Ishikawa (cell line): ENCODE data around the gene TMSB15B.
"Not testable (repeated sequence)": the region's sequence is repeated elsewhere in the genome, so short reads cannot be mapped to it uniquely, and the experiment has no call there.

Experiments used
- CEBPB ChIP-seq: IDR thresholded peaks from 2 replicates; pipeline ENCODE4 v1.6.1; 2012
- CREB1 ChIP-seq: IDR thresholded peaks from 2 replicates; pipeline ENCODE4 v1.6.1; 2012; ENCODE audit warnings: low read depth
- EGR1 ChIP-seq: IDR thresholded peaks from 2 replicates; pipeline ENCODE4 v1.6.1; 2012
- EP300 ChIP-seq: IDR thresholded peaks from 2 replicates; pipeline ENCODE4 v1.6.1; 2012; ENCODE audit warnings: borderline replicate concordance
- FOXM1 ChIP-seq: IDR thresholded peaks from 2 replicates; pipeline ENCODE4 v1.6.1; 2012; ENCODE audit warnings: low read depth, borderline replicate concordance
- NFIC ChIP-seq: IDR thresholded peaks from 2 replicates; pipeline ENCODE4 v1.6.1; 2012
- RAD21 ChIP-seq: IDR thresholded peaks from 2 replicates; pipeline ENCODE4 v1.6.1; 2012; ENCODE audit warnings: low read depth
- TAF1 ChIP-seq: IDR thresholded peaks from 2 replicates; pipeline ENCODE4 v1.6.1; 2012; ENCODE audit warnings: low read depth, mild to moderate bottlenecking
- TCF12 ChIP-seq: IDR thresholded peaks from 2 replicates; pipeline ENCODE4 v1.6.1; 2012; ENCODE audit warnings: low read depth
- TEAD4 ChIP-seq: IDR thresholded peaks from 2 replicates; pipeline ENCODE4 v1.6.1; 2012
- YY1 ChIP-seq: IDR thresholded peaks from 2 replicates; pipeline ENCODE4 v1.6.1; 2012; ENCODE audit warnings: low read depth
- ZBTB7A ChIP-seq: IDR thresholded peaks from 2 replicates; pipeline ENCODE4 v1.6.1; 2012; ENCODE audit warnings: low read depth
- TF ChIP-seq, protein P1 (sequence below): IDR thresholded peaks from 2 replicates; pipeline ENCODE4 v1.6.1; 2012
- TF ChIP-seq, protein P2 (sequence below): IDR thresholded peaks from 2 replicates; pipeline ENCODE4 v1.6.1; 2012; ENCODE audit warnings: low read depth, mild to moderate bottlenecking
- TF ChIP-seq, protein P3 (sequence below): IDR thresholded peaks from 2 replicates; pipeline ENCODE4 v1.6.1; 2012

TMSB15B gene

DNA sequence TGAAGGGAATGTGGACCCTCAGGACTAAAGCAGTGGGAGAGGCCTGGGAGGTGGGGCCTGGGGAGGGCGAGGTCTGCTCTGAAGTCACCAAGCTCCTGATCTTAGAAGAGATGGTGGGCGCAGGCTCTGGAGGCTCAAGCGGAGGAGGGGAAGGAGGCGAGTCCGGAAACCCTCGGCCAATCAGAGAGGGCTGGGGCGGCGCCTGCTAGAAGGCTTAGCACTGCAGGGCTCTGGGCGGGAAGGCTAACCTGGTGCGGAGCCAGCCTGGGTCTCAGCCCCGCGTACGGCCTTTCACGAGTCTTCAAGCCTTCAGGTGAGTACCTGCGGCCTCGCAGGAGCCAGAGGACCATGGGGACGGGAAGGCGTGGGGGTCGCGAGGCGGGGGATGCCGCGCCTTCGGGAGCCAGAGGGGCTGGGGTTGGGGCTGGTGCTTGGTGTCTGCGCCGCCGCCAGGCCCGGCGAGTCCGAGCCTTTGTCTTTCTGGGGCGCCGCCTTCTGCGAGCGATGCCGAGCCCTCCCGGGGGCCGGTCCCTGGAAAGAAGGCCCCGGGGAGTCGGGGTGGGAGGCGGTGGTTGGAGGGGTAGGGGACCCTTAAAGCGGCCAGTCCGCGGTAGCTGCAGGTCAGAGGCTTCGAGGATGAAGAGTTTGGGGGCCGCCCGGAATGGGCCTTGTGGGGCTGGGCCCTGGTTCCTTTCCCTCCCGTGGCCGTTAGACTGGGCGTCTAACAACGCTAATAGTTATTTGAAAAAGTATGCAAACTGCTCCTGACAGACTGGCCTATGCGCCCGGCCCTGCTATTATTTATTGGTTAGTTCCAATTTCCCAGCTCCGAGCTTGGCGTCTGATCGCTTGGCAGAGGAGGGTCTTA is at the start of gene TMSB15B:
TMSB15B (plus strand) TSS at position 217 of the 868 bp plus-strand sequence.
- not testable (repeated sequence) for TF ChIP-seq TAF1, EP300
- TF ChIP-seq, protein P1, sequence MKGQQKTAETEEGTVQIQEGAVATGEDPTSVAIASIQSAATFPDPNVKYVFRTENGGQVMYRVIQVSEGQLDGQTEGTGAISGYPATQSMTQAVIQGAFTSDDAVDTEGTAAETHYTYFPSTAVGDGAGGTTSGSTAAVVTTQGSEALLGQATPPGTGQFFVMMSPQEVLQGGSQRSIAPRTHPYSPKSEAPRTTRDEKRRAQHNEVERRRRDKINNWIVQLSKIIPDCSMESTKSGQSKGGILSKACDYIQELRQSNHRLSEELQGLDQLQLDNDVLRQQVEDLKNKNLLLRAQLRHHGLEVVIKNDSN: not testable (repeated sequence)

DNA sequence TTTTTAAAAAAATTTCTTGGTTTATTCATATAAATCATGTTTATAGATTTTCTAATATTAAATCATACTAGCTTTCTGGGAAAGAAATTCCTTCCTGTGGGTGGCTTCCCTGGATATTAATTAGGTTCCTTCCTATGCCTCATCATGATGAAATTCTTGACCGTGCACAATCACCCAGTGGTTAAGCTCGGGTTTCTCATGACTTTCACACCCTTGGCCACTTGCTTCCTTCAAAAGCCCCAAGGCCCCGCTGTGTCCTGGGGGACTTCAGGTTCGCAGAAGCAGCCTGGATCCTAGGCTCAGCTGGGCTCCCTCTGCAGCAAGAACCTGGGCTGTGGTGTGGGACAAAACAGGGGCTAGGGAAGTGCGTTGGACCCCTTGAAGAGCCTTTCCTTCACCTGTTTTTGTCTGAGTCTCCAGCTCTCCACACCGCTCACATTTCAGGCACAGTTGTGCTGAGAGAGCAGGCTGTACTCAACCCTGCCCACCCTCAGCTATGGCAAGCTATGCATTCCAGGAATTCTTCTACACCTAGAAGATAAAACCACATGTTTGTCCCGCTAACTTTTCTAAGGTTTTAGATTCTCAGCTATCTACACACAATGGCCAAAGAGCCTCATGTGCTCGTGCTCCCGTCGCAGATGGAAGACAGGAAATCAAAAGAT is 48.9 kb upstream of the TMSB15B start:
- TF ChIP-seq EGR1 (no peak), NFIC (no peak), EP300 (no peak), TEAD4 (no peak), CEBPB (no peak), CREB1 (no peak), FOXM1 (no peak), TAF1 (no peak), TCF12 (no peak), ZBTB7A (no peak), RAD21 (no peak), YY1 (no peak)
- TF ChIP-seq, protein P1: no peak
- TF ChIP-seq, protein P2, sequence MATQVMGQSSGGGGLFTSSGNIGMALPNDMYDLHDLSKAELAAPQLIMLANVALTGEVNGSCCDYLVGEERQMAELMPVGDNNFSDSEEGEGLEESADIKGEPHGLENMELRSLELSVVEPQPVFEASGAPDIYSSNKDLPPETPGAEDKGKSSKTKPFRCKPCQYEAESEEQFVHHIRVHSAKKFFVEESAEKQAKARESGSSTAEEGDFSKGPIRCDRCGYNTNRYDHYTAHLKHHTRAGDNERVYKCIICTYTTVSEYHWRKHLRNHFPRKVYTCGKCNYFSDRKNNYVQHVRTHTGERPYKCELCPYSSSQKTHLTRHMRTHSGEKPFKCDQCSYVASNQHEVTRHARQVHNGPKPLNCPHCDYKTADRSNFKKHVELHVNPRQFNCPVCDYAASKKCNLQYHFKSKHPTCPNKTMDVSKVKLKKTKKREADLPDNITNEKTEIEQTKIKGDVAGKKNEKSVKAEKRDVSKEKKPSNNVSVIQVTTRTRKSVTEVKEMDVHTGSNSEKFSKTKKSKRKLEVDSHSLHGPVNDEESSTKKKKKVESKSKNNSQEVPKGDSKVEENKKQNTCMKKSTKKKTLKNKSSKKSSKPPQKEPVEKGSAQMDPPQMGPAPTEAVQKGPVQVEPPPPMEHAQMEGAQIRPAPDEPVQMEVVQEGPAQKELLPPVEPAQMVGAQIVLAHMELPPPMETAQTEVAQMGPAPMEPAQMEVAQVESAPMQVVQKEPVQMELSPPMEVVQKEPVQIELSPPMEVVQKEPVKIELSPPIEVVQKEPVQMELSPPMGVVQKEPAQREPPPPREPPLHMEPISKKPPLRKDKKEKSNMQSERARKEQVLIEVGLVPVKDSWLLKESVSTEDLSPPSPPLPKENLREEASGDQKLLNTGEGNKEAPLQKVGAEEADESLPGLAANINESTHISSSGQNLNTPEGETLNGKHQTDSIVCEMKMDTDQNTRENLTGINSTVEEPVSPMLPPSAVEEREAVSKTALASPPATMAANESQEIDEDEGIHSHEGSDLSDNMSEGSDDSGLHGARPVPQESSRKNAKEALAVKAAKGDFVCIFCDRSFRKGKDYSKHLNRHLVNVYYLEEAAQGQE: no peak
- TF ChIP-seq, protein P3, sequence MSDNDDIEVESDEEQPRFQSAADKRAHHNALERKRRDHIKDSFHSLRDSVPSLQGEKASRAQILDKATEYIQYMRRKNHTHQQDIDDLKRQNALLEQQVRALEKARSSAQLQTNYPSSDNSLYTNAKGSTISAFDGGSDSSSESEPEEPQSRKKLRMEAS: no peak

DNA sequence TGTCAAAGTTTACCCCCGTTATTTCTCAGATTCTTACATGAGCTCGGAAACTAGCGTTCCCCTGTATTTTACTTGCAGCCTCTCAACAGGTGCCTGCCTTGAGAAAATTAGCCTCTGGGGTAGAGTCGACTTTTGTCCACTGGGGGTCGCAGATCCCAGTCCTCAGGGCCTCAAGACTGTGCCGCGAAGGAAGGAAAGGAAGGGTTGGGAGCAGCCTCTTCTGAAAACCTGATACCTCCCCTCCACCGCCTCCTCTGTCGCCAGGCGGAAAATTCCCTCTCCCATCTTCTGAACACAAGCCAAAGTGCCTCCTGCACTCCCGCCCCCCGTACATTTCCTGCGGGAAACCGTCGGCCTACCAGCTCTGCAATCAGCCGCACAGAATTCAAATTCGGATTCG is 44.4 kb upstream of the TMSB15B start:
- TF ChIP-seq FOXM1 (no peak), TAF1 (no peak), CEBPB (no peak), EP300 (no peak), CREB1 (no peak), RAD21 (no peak), TEAD4 (no peak), YY1 (no peak)
- TF ChIP-seq, protein P2: no peak
- TF ChIP-seq, protein P3: no peak
- TF ChIP-seq, protein P1: no peak

DNA sequence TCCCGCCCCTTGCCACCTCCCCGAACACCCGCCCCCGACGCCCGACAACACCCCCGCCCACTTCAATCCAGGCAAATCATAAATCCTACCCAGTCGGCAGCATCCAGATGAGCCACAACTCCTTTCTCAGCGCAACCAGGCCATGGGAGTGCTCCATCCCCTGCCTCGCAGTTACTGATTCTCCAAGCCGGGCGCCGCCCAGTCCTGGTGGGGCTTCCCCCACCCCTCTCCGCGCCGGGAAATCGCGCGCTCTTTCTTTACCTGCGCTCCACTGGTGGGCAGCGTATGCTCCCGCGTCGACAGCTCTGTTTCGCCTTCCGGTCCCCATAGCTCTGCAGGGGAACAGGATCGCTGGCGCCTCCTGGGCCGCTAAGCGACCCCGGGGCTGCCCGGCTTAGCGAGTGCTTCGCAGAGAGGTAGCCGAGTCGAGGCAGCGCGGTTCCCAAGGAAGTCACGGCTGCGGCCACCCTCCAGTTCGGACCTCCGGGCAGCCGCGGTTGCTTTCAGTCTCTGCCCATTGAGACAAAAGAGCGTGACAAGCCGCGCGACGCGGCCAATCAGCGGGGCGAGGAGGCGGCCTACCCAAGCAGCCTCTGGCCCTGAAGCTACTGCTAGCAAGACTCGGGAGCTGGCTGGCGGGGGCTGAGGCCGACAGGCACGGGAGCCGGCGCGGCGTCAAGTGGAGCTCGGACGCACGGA is 43.7 kb upstream of the TMSB15B start:
- no peak for TF ChIP-seq RAD21
- TF ChIP-seq, protein P3: 0 out of 2 replicates have a peak, but pooled peaks have one; percentile 37

DNA sequence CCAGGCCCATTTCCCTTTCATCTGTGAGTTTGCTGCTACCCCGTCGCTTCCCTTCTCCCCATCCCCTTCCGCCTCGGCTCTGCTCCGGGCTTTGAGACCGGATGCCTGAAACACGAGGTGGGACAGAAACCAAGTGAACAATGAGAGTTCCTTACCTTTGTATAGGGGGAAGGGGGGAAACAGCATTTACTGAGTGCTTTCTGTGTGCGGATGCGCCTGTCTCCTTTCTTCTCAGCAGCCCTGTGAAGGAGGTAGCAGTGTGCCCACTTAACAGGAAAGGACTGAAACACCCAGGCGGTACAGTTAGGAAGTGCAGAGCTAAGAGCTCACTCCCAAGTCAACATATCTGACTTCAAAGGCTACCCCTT is 43.2 kb upstream of the TMSB15B start:
- TF ChIP-seq CEBPB: no peak
- no peak for TF ChIP-seq TCF12
- TF ChIP-seq, protein P3: 0 out of 2 replicates have a peak, but pooled peaks have one; percentile 17
- no peak for TF ChIP-seq NFIC
- TF ChIP-seq, protein P1: no peak
- TF ChIP-seq TEAD4: no peak
